ENCODE results near the gene MFF.

Gene MFF, protein sequence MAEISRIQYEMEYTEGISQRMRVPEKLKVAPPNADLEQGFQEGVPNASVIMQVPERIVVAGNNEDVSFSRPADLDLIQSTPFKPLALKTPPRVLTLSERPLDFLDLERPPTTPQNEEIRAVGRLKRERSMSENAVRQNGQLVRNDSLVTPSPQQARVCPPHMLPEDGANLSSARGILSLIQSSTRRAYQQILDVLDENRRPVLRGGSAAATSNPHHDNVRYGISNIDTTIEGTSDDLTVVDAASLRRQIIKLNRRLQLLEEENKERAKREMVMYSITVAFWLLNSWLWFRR

DNA sequence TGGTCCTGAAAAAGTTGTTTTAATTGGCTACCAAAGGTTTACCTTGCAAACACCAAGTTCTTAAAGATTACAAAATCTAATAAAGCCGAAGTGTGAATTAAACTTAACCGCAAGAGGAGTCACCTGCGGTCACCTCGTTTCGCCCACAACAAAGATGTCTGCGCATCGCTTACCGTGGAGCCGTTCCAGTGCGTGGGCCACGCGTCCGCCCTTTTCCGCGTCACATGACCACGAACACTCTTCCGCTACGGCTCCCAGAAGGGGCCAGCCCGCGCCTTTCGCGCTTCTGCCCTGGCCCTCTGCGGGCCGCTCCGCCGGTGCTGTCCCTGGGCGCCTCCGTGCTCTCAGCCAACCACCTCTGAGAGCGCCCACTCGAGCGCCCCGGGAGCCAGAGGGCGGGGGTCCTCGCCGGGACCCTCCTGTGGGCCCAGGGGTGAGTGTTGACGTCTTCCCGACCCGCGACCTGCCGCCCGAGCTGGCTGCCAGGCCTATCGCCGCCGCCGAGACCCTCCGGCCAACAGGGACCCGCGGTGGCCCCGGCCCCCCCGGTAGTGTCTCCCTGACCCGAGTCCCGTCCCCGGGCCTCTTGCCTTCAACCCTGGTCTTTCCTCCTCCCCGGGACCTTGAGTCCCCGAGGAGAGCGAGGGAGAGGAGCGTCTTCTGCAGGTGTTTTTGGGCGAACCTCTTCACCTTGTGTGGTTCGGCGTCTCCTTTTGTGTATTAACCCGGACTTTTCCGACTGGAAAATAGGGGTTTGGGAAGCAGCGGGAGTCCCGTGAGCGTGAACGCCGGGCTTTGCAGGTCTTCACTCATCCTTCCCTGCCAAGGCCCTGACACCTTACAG is at the start of gene MFF:
Gene MFF, plus strand, starts transcription at position 257 of the 844 bp plus-strand sequence. CDS start 5,415 bp downstream, outside the sequence.
- DNase-seq (ENCODE audit: low read depth), result peak; percentile 85

DNA sequence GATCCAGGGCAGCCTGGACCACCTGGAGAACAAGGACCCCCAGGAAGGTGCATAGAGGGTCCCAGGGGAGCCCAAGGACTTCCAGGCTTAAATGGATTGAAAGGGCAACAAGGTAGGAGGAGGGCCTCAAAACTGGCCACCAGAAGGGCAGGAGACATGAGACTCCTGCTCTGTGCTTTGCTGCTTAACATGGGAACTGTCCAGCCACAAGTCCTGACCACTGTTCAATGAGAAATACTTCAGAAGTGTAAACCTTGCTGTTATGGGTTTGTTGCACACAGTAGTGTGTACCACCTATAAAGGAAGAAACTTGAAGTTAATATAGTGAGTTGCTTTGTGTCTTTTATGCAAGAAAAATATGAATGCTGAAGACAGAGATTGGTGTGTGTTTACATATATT is 44.2 kb upstream of the MFF start:
- DNase-seq (ENCODE audit: low read depth), result no peak

DNA sequence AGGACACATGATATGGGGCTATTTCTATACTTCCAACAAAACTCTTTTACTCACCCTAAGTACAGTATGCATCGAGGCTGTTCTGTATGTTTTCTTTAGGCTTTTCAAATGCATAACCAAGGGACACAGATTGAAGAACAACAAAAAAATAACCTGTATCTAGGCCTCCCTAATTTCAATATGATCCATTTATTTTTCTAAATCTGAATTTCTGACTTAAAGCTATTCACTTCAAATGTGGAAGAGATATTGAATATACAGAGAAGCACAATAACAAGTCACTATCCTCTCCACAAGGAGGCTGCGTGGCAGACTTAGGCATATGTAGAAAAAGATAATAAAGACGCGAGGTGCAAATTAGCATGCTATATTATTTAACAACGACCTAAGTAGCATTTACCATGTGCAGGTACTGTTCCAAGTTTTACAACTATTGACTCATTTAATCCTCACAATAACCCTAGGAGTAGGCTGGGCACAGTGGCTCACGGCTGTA is 39.3 kb upstream of the MFF start:
- DNase-seq (ENCODE audit: low read depth), result no peak

DNA sequence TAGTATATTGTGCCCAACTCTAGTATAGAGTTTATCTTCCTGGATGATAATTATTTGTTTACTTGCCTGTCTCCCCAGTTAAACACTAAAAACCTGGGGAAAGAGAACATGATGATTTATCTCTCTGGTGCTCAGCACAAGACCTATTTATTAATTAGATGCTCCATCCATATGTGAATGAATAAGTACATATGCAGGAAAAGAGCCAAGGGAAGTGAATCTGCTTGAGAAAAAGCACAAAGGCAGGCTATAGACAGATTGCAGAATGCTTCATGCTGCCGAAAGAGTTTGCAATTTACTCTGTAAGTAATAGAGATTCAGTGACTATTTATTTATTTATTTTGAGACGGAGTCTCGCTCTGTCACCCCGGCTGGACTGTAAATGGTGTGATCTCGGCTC is 37.3 kb upstream of the MFF start:
- DNase-seq (ENCODE audit: low read depth), result no peak

DNA sequence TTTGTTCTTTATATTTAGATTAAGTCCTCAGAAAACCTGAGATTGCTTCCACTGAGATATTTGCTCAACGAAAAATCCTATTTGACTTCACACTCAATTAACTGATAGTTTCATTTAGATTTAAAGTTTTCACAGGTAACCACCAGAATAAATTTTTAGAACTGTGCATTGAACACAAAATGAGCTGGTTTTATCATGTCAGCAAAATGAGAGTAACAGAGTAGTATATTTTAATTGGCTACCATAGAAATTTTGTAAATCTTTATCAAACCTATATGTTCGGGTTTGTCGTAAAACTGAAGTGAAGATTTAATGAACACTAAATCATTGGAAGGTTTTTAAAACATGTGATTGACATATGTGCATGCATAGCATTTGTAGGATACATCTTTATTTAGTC is 32.7 kb upstream of the MFF start:
- DNase-seq (ENCODE audit: low read depth), result no peak

DNA sequence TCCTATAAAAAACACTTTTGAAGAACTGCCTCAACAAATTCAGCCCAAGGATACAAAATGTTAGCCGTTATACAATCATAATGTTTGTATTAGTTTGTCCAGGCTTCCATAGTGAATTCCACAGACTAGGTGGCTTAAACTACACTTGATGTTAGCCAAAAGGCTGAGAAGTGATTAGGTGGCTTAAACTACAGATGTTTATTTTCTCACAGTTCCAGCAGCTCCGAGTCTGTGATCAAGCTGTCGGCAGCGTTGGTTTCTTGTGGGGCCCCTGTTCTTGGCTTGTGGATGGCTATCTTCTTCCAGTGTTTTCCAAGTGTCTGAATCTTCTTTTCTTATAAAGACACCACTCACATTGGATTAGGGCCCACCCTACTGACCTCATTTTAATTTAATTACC is 31.5 kb upstream of the MFF start:
- no peak for DNase-seq (ENCODE audit: low read depth)

DNA sequence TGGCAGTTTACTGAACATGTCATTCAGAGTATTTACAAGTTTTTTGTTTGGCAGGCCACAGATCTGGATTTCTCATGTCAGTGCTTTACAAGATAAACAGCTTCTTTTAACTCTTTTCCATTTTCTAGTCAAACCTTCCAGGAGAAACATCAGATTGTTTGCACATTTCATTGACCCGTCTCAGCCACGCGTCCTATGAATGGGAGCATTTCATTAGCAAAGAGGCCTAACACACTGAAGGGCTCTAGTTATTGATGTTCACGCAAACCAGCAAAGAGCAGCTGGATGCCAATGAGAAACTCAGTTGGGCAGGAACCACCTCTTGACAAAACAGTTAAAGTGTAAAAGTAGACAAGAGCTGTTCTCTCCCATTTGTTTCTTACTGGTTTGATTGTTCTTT is 29.2 kb upstream of the MFF start:
- no peak for DNase-seq (ENCODE audit: low read depth)

DNA sequence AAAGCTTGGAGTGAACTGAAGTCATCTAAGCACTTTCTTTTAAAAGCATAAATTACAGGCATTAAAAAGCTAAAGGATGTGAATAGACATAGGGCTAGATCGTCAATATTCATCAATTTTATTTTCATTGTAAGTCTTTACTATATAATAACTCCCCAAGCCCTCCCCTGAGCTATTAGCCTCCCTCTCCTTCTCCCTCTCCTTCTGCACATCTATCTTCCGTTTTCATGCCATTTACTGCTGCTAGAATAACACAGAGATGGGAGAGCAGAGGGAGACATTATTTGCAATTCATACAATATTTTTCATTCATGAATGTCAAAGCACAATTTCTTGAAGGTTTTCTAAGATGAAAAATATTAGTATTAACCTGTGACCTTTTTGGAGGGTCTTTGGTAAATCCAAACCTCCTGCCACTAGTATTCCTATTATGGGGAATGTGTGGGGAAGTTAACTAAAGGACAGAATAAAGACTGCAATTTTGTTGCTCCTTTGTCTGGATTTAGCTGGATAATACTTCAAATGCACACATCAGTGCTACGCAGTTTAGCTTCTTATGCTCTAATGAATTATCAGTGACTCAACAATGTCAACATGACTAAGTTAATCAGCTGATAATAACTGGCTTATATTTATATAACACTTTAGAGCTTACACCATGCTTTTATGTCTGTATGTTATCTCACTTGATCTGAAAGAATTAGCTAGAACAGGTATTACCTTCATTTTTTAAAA is 28.2 kb upstream of the MFF start:
- DNase-seq (ENCODE audit: low read depth), result no peak

DNA sequence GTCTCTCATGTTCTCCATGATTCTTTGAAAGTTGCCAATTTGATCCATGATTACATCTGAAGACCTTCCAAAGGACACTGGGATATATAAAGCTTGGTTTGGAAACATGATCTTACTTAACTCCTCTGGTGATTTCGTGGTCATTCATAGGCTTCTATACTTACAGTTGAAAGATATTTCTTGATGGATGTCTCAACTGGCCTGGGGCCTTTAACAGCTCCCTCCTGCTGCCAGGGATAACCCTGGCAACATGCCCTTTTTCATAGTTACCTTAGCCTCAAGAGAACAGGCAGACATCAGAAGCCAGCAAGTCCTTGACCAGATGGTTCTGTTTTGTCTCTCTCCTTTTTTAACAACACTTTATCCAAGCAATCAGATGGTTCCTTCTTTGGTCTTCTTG is 23.5 kb upstream of the MFF start:
- no peak for DNase-seq (ENCODE audit: low read depth)

DNA sequence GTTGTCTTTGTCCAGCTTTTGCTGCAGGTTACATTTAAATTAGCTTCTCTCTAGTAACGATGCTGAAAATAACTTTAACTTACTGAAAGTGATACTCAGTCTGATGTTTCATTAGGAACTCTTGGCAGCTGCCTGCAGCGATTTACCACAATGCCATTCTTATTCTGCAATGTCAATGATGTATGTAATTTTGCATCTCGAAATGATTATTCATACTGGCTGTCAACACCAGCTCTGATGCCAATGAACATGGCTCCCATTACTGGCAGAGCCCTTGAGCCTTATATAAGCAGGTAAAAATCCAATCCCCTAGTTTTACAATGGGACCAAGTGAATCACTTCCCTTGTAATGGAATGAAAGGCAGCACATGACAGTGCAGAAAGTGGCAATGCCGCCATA is 16.3 kb upstream of the MFF start:
- DNase-seq (ENCODE audit: low read depth), result no peak

DNA sequence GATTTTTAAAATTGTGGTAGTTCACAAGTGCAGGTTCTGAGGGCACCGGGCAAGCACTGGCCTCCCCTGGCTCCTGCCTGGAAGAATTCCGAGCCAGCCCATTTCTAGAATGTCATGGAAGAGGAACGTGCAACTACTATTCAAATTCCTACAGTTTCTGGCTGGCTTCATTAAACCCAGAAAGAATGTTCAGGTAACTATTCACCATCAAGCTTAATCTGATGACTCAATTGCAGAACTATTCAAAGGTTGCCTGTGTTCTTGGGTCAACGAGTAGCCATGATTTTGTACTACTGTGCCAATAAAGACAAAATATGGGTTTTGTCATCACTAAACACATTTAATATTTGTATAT is 14.3 kb upstream of the MFF start:
- no peak for DNase-seq (ENCODE audit: low read depth)

DNA sequence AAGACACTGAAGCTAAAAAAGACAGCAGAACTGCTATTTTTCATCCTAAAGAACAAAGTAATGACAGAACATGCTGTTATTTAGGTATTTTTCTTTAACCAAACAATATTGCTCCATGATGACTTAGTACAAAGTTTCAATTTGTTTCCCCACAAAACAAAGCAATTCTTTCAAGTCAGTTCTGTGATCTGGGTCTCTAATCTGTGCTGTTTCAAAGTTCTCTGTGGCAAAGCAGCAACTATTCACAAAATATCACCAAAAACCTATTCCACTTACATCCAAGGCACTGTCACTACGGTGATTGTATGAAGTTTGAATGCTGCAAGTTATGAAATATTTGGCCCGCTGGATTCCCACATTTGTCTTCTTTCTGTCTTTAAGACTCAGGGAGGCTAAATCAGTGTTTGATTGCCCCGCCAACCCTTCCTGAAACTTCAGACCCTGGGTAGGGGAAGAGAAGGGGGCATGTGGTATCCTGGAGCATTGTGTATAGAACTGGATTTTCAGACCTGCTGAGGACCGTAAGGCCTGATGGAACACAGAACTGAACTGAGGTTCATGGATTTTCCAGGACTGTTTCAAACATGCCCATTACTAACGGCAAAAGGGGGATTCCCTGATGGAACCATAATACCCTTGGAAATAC is 13.1 kb upstream of the MFF start:
- DNase-seq (ENCODE audit: low read depth), result no peak

DNA sequence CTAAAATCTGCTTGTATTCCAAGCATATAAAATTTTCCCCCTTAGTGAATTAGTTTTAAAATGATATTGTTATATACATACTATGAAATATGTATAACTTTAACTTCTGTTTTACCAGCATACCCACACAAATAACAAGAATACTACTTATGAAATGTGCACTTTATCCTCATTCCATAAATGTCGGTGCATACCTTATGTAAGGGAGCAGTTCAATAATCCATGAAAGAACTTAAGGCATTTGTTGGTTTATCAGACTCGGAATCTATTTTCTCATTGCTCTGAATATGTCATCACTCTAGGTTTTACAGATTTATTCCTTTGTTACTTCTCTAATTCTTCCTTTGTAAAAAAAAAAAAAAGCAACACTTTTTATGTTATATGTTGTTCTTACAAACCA is 12.5 kb upstream of the MFF start:
- no peak for DNase-seq (ENCODE audit: low read depth)

DNA sequence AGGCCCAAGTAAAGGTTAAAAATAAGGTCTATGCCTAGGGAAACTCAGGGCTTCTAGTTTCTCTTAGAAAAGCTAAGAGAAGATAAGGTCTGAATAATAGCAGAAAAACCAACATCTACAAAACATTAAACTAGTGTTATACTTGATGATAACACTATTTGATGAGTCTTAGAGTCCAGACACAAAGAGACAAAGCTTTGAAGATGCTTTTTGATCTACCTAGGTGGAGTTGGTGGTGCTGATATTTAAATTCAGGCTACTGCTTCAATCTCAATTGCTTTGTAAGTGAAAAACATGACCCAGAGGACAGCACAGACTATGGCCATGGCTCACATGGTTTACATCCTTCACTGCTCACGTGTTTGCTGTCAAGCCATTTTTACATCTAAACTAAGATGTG is 11.7 kb upstream of the MFF start:
- no peak for DNase-seq (ENCODE audit: low read depth)

DNA sequence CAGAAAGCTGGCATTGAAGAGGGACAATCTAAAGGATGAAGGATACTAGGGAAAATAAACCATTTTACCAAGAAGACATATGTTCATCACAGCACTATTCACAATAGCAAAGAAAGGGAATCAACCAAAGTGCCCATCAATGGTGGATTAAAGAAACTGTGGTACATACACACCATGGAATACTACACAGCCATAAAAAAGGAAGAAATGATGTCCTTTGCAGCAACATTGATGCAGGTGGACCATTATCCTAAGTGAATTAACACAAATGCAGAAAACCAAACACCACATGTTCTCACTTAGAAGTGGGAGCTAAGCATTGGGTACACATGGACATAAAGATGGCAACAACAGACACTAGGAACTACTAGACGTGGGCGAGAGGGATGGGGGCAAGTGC is 7.2 kb upstream of the MFF start:
- DNase-seq (ENCODE audit: low read depth), result no peak

DNA sequence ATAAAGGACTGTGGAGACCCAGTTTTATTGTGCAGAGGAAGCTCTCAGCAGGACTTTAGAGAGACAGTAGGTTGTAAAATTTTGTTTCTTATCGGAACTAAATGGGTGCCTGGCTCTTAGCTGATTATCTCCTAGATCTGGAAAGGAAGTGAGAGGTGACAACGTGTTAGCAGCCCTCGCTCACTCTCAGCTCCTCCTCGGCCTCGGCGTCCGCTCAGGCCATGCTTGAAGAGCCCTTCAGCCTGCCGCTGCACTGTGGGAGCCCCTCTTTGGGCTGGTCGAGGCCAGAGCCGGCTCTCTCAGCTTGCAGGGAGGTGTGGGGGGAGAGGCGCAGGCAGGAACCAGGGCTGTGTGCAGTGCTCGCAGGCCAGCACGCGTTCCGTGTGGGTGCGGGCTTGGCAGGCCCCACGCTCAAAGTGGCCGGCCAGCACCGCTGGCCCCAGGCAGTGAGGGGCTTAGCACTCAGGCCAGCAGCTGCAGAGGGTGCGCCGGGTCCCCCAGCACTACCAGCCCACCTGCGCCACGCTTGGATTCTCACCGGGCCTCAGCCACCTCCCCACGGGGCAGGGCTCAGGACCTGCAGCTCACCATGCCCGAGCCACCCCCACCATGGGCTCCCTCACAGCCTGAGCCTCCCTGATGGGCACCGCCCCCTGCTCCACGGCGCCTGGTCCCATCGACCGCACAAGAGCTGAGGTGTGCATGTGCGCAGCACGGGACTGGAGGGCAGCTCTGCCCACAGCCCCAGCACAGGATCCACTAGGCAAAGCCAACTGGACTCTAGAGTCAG is 4.6 kb upstream of the MFF start:
- no peak for DNase-seq (ENCODE audit: low read depth)

DNA sequence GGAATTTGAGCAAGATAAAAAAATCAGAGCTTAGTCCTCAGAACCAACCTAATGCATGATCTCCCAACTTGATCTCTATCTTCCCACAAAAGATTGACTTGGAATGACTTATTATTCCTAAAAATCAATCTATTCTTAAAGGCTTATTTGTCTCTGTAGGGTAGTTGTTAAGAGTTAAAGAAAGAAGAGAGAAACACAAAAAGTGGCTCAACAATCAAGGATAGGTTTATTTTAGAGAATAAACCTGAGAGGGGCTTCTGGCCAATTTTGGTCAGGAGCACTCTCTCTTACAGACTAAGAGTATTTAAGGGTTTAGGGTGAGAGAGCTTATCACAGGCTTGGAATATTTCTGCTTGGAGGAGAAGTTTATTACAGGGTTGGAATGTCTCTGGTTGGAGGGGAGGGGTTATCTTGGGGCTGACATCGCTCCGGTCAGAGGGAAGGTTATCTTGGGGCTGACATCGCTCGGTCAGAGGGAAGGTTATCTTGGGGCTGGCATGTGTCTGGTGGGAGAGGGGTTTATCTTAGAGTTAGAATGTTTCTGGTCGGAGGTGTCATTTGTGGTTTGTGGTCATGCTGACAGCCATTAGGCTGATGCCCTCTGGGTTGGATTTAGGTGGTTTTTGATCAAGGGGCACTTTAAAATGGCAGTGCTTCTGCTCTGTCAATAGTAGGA is 2.4 kb upstream of the MFF start:
- DNase-seq (ENCODE audit: low read depth), result no peak

DNA sequence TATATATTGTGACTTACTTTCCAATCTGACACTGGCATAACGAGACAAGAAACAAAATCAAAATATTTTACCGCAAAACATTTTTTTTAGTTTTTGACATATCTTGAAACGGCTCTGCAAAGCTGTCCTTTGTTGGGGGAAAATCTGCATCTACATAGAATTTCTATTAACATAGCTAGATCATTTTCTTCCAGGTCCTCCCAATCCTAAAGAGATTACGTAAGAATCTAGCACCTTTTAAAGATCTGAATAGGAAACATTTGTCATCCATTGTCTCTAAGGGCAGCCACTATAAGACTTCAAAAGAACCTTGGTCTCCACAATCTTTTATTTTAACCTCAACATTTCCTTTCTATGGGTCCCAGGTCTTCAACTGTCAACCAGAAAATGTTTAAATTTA is 1.2 kb upstream of the MFF start:
- no peak for DNase-seq (ENCODE audit: low read depth)

DNA sequence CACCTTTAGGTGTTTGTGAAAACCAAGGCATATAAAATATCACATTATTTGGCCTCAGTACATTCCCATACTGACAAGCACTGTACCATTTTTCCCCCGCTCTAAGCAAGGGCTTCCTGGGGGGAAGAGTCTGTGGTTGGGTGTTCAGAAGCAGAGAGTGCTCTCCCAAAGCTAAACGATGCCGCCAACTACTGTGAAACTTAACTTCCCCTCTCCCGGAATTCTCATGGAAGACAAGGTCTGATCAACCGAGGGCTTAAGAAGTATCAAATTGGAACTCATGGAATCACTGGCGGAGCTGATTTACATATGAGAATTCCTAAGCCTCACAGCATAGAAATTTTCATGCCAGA is 433 bp upstream of the MFF start:
- DNase-seq (ENCODE audit: low read depth), result no peak

DNA sequence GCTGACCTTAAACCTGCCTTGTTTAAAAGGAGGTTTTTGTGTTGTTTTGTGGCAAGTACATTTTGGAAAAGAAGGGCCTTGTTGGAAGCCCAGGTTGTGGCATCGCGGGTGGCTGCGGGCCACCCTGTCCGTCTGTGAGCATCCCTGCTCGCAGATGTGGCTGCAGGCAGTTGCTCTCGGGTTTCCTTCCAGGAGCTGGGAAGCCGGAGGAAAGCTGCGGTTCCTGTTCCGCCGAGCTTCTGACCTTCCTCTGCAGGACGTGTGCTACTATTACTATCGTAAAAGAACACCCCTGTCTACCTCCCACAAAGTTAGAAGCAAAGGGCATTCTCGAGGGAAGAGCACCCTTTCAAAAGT is 766 bp downstream of the MFF start:
- DNase-seq (ENCODE audit: low read depth), result no peak

DNA sequence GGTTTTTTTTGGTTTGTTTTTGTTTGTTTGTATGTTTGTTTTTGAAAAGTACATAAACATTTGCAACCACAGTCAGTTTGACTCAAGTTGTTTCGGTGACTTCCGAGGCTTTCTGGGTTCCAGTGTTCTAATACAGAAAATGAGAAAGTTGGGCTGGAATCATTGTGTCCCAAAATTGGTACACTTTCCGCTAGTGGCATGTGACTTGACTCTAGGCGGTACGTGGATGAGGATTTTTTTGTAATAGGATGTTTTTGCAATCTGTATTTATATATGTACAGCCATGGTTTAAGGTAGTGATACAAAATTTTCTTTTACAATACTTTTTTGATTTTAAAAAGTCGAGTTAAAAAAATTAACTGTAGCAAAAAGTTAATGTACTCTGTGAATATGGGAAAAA is 1.7 kb downstream of the MFF start:
- no peak for DNase-seq (ENCODE audit: low read depth)

Measured in activated T-cell treated with anti-CD3 and anti-CD28 coated beads for 1 hour (primary cell).